Measurements from ENCODE around the gene RAP1A. TPM values are rescaled to one million over a fixed set of nuclear protein-coding genes. Genes with fewer than 3 reads are reported as not detected.

RAP1A gene
- polyA plus RNA-seq, 1 experiment, result 20.5 TPM

DNA sequence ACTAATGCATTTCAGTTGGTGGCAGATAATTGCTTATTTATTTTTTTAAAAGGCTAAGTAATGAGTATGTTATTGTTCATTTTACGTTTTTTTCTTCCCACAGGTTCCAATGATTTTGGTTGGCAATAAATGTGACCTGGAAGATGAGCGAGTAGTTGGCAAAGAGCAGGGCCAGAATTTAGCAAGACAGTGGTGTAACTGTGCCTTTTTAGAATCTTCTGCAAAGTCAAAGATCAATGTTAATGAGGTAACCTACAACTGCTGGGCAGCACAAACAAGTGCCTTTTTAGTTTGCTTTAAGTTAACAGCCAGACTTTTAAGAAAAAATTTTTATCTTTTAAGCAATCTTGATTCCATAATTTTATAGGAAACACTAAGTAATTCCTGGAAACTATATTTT, 84.7 kb downstream of the RAP1A start:
- H3K27me3 ChIP-seq (ENCODE audit: control insufficient read depth, insufficient read depth, low read length), result no peaks in the 10 kb centered on the region
- peaks cover 4% of the 10 kb centered on the region for H3K36me3 ChIP-seq (ENCODE audit: control insufficient read depth, insufficient read depth, low read length)
- POLR2A ChIA-PET, result no interaction called here
- DNase-seq (ENCODE audit: low read depth), result no peak
- H3K4me3 ChIP-seq (ENCODE audit: low read depth, low read length), result no peak overlapping the region
- TF ChIP-seq, protein P1, sequence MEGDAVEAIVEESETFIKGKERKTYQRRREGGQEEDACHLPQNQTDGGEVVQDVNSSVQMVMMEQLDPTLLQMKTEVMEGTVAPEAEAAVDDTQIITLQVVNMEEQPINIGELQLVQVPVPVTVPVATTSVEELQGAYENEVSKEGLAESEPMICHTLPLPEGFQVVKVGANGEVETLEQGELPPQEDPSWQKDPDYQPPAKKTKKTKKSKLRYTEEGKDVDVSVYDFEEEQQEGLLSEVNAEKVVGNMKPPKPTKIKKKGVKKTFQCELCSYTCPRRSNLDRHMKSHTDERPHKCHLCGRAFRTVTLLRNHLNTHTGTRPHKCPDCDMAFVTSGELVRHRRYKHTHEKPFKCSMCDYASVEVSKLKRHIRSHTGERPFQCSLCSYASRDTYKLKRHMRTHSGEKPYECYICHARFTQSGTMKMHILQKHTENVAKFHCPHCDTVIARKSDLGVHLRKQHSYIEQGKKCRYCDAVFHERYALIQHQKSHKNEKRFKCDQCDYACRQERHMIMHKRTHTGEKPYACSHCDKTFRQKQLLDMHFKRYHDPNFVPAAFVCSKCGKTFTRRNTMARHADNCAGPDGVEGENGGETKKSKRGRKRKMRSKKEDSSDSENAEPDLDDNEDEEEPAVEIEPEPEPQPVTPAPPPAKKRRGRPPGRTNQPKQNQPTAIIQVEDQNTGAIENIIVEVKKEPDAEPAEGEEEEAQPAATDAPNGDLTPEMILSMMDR (IDR thresholded peaks at IDR 0.05; ENCODE audit: insufficient read depth, low read depth, low read length), result no peak
- CTCF ChIA-PET, result interaction anchor here (0.6 to 1.4 kb wide), 5 partner anchors 10 to 230 kb away, joined by 3 to 4 read pairs (median 3); no protein-coding TSS in a partner anchor

GRCh38 chr1:111704776-111705175, 85.2 kb downstream of the RAP1A start:
- TF ChIP-seq, protein P1 (IDR thresholded peaks at IDR 0.05; ENCODE audit: insufficient read depth, low read depth, low read length), result no peak

GRCh38 chr1:111705841-111706240, 86.3 kb downstream of the RAP1A start:
- Histone ChIP-seq H3K4me3 (ENCODE audit: low read depth, low read length) (no peak overlapping the region), H3K27me3 (ENCODE audit: control insufficient read depth, insufficient read depth, low read length) (no peaks in the 10 kb centered on the region), H3K36me3 (ENCODE audit: control insufficient read depth, insufficient read depth, low read length) (peaks cover 2% of the 10 kb centered on the region; the same call in 1 of the 2 replicates)
- TF ChIP-seq, protein P1 (IDR thresholded peaks at IDR 0.05; ENCODE audit: insufficient read depth, low read depth, low read length), result no peak
- DNase-seq (ENCODE audit: low read depth), result no peak
- CTCF ChIA-PET, result interaction anchor here (1.4 kb wide), 1 partner anchor 198 kb away, joined by 3 read pairs; no protein-coding TSS in a partner anchor
- POLR2A ChIA-PET, result no interaction called here

More at GRCh38 chr1:111704776-111705175, 85.2 kb downstream of the RAP1A start:
- H3K4me3 ChIP-seq (ENCODE audit: low read depth, low read length), result no peak overlapping the region
- no peak for DNase-seq (ENCODE audit: low read depth)
- ChIA-PET POLR2A (no interaction called here), CTCF (interaction anchor here (1.2 to 1.4 kb wide), 3 partner anchors 10 to 197 kb away, joined by 3 to 4 read pairs (median 3); no protein-coding TSS in a partner anchor)
- peaks cover 4% of the 10 kb centered on the region for H3K36me3 ChIP-seq (ENCODE audit: control insufficient read depth, insufficient read depth, low read length)
- no peaks in the 10 kb centered on the region for H3K27me3 ChIP-seq (ENCODE audit: control insufficient read depth, insufficient read depth, low read length)

DNA sequence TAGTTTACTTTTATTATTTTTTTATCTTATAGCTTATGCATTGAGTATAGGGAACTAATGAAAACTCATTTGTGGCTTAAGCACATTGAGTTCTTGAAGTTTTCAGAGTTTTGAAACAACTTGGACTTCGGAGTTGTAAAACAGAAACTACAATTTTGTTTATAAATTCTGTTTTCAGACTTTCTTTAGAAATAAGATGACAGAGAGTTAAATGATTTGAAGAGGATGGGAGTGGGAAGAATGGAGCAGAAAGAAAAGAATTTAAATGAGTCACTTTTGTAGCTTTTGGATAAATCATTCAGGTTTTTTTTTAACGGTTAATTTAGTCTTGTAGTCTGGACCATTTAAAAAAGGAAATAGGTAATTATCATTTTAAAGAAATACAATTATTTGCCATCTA, 87.3 kb downstream of the RAP1A start:
- no peak overlapping the region for H3K4me3 ChIP-seq (ENCODE audit: low read depth, low read length)
- peaks cover 2% of the 10 kb centered on the region; the same call in 1 of the 2 replicates for H3K36me3 ChIP-seq (ENCODE audit: control insufficient read depth, insufficient read depth, low read length)
- no peak for DNase-seq (ENCODE audit: low read depth)
- ChIA-PET CTCF (interaction anchor here (1.1 kb wide), 2 partner anchors 50 to 199 kb away, joined by 3 to 5 read pairs; no protein-coding TSS in a partner anchor), POLR2A (no interaction called here)
- TF ChIP-seq, protein P1 (IDR thresholded peaks at IDR 0.05; ENCODE audit: insufficient read depth, low read depth, low read length), result no peak
- H3K27me3 ChIP-seq (ENCODE audit: control insufficient read depth, insufficient read depth, low read length), result no peaks in the 10 kb centered on the region

DNA sequence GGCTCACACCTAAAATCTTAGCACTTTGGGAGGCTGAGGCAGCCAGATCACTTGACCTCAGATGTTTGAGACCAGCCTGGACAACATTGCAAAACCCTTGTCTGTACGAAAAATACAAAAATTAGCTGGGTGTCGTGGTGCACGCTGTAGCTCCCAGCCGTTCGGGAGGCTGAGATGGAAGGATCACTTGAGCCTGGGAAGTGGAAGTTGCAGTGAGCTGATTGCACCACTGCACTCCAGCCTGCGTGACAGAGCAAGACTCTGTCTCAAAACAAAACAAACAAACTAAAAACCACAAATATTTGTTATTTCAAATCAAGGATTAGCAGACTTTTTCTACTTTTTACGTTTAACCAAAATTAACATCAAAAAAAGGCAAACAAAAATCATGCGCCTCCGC, 88.3 kb downstream of the RAP1A start:
- peaks cover 2% of the 10 kb centered on the region; the same call in 1 of the 2 replicates for H3K36me3 ChIP-seq (ENCODE audit: control insufficient read depth, insufficient read depth, low read length)
- TF ChIP-seq, protein P1 (IDR thresholded peaks at IDR 0.05; ENCODE audit: insufficient read depth, low read depth, low read length), result no peak
- POLR2A ChIA-PET, result interaction anchor here (0.7 kb wide), 1 partner anchor 209 kb away, joined by 3 read pairs; no protein-coding TSS in a partner anchor
- H3K4me3 ChIP-seq (ENCODE audit: low read depth, low read length), result no peak overlapping the region
- H3K27me3 ChIP-seq (ENCODE audit: control insufficient read depth, insufficient read depth, low read length), result no peaks in the 10 kb centered on the region
- CTCF ChIA-PET, result interaction anchor here (0.5 to 1.1 kb wide), 2 partner anchors 8 to 49 kb away, joined by 3 to 4 read pairs; no protein-coding TSS in a partner anchor
- DNase-seq (ENCODE audit: low read depth), result no peak

All from BJ (cell line).